ENCODE results near the gene TUBB1. TPM values are rescaled to one million over a fixed set of nuclear protein-coding genes. Genes with fewer than 3 reads are reported as not detected.

TUBB1 gene
- total RNA-seq, 1 experiment from 2014 or later: not detected

DNA sequence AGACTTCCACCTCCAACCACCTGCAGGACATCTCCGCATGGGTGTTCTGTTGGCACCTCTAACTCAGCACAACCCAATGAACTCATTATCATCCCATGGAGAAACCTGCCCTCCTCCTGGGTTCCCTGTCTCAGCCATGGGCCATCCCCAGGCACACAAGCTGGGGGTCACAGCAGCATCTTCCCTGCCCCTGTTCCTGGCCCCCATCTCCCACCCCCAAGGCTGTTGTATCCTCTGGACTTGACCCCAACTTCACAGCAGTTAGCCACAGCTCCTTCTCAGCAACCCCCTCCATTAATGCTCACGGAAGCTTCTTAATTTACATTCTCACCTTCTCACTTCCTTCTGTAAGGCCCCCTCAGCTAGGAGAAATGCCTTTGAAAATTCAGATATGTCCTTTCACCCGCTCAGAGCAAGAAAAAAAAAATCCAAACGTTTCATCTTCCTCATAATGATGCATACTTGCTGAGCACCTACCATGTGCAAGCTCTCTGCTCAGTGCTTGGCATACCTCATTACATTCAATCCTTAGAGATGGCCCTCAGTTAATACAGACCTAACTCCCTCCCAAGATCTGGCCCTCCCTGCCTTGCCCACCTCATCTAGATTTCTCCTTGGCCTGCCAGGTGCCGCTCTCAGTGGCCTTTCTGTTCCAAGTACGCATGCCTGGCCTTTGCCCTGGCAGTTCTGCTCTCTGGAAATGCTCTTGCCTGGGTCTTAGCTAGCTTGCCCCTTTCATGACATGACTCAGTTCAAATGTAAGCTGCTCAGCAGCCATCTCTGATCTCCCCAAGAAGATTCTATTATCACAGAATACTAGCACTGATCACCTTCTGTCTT lies 40.7 kb upstream of the TUBB1 start:
- no peak for DNase-seq (ENCODE audit: unreplicated experiment)
- peaks cover 14% of the 10 kb centered on the region for H3K4me1 Mint-ChIP-seq (ENCODE audit: insufficient read depth, unreplicated experiment)
- intact Hi-C loops (cut with micrococcal nuclease): no loop called here
- TF ChIP-seq, protein P1, sequence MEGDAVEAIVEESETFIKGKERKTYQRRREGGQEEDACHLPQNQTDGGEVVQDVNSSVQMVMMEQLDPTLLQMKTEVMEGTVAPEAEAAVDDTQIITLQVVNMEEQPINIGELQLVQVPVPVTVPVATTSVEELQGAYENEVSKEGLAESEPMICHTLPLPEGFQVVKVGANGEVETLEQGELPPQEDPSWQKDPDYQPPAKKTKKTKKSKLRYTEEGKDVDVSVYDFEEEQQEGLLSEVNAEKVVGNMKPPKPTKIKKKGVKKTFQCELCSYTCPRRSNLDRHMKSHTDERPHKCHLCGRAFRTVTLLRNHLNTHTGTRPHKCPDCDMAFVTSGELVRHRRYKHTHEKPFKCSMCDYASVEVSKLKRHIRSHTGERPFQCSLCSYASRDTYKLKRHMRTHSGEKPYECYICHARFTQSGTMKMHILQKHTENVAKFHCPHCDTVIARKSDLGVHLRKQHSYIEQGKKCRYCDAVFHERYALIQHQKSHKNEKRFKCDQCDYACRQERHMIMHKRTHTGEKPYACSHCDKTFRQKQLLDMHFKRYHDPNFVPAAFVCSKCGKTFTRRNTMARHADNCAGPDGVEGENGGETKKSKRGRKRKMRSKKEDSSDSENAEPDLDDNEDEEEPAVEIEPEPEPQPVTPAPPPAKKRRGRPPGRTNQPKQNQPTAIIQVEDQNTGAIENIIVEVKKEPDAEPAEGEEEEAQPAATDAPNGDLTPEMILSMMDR (IDR thresholded peaks at IDR 0.05; ENCODE audit: unreplicated experiment): no peak
- no peaks in the 10 kb centered on the region for H3K36me3 Mint-ChIP-seq (ENCODE audit: insufficient read depth, unreplicated experiment)
- peaks cover 16% of the 10 kb centered on the region for H3K9me3 Mint-ChIP-seq (ENCODE audit: unreplicated experiment)
- BruUV-seq (replicated peaks): no TSS peak
- no peak overlapping the region for H3K27ac Mint-ChIP-seq (ENCODE audit: low read depth, unreplicated experiment)
- ChIA-PET CTCF (interaction anchor here (0.5 to 1.6 kb wide), 6 partner anchors 14 to 541 kb away, joined by 3 to 4 read pairs (median 3); no protein-coding TSS in a partner anchor), POLR2A (interaction anchor here (0.7 to 1.2 kb wide), 4 partner anchors 12 to 103 kb away, joined by 3 to 4 read pairs (median 4); partner anchors contain the start of genes ATP5F1E and PRELID3B)
- H3K27me3 Mint-ChIP-seq (ENCODE audit: insufficient read depth, unreplicated experiment): no peaks in the 10 kb centered on the region
- no peak overlapping the region for H3K4me3 Mint-ChIP-seq (ENCODE audit: unreplicated experiment)

DNA sequence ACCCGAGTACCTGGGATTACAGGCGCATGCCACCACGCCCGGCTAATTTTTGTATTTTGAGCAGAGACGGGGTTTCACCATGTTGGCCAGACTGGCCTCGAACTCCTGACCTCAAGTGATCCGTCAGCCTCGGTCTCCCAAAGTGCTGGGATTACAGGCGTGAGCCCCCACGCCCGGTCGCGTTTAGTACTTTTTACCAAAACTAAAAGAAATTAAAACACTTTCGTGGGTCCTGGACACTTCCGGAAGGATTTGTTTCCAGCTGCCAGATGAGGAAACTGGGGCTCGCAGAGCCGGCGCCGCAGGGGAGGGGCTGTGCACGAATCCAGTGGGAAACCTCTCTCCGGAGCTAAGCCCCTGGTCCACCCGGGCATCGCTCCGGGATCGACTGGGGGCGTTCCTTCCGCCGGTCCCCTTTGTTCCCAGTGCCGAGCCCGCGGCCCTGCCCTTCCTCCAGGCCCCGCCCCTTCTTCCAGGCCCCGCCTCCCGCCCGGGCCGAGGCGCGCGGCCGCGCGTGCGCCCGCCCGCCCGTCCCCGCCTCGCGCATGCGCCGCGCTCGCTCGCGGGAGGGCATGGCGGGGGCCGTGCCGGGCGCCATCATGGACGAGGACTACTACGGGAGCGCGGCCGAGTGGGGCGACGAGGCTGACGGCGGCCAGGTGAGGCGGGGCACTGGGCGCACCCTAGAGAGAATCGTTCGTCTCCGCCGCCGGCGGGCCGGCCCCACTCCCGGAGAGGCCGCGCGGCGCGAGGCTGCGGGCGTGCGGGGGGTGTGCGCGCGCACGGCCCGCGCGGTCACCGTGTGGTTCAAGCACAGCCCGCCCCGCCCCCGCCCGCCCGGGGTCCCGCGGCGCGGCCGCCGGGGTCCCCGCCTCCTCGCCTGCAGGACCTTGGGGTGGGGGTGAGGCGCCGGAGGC lies 38.3 kb upstream of the TUBB1 start, which contains the start of gene NELFCD:
Gene NELFCD, plus strand, starts transcription at position 546 of the 917 bp plus-strand sequence. Its CDS starts 54 bp downstream, at position 600.
- Mint-ChIP-seq H3K36me3 (ENCODE audit: insufficient read depth, unreplicated experiment) (peaks cover 4% of the 10 kb centered on the region), H3K4me3 (ENCODE audit: unreplicated experiment) (peak within 1 kb of the TSS; percentile 78), H3K27me3 (ENCODE audit: insufficient read depth, unreplicated experiment) (no peaks in the 10 kb centered on the region), H3K27ac (ENCODE audit: low read depth, unreplicated experiment) (peak within 1 kb of the TSS; percentile 54), H3K9me3 (ENCODE audit: unreplicated experiment) (peaks cover 1% of the 10 kb centered on the region), H3K4me1 (ENCODE audit: insufficient read depth, unreplicated experiment) (peaks cover 27% of the 10 kb centered on the region)
- DNase-seq (ENCODE audit: unreplicated experiment): peak; percentile 78
- POLR2A ChIA-PET: interaction anchor here (0.6 to 3.3 kb wide), 14 partner anchors 11 to 330 kb away, joined by 3 to 27 read pairs (median 4); partner anchors contain the start of gene ATP5F1E
- intact Hi-C loops (cut with micrococcal nuclease): loop anchor here (2.0 kb wide), 1 partner anchor 88 kb away; no protein-coding TSS in a partner anchor
- CTCF ChIA-PET: interaction anchor here (0.6 to 1.1 kb wide), 3 partner anchors 12 to 63 kb away, joined by 3 to 4 read pairs (median 3); no protein-coding TSS in a partner anchor
- TF ChIP-seq, protein P1 (IDR thresholded peaks at IDR 0.05; ENCODE audit: unreplicated experiment): no peak
- no TSS peak for BruUV-seq (replicated peaks)

DNA sequence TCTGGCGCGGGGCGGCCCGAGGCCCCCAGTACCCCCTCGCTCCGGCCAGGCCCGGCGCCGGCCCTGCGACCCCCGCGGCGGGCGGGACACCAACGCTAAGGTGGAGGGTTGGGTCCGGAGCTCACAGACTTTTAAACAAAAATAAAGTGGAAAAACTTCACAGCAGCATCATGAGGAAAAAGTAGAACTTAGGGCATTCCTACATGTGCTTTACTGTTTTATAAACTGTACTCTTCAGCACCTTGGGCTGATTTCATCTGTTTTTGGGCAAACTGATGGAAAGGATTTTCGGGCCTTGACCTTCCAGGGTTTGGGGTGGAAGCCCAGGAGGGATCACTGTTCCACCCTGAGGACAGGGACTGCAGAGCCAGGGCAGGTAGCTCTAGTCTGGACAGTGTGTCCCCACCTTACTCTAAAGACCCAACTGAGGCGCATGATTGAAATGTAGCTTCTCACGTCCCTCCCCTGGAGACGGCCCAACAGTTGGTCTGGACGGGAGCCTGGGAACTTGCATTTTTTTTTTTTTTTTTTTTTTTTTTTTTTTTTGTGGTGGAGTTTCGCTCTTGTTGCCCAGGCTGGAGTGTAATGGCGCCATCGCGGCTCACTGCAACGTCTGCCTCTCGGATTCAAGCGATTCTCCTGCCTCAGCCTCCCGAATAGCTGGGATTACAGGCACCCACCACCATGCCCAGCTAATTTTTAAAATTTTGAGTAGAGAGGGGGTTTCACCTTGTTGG lies 37.4 kb upstream of the TUBB1 start:
- H3K4me3 Mint-ChIP-seq (ENCODE audit: unreplicated experiment): peak overlapping the region; percentile 78
- CTCF ChIA-PET: interaction anchor here (0.6 to 1.5 kb wide), 8 partner anchors 8 to 455 kb away, joined by 3 to 5 read pairs (median 3); no protein-coding TSS in a partner anchor
- TF ChIP-seq, protein P1 (IDR thresholded peaks at IDR 0.05; ENCODE audit: unreplicated experiment): no peak
- POLR2A ChIA-PET: interaction anchor here (0.5 to 3.3 kb wide), 13 partner anchors 12 to 240 kb away, joined by 3 to 27 read pairs (median 4); partner anchors contain the start of gene ATP5F1E
- intact Hi-C loops (cut with micrococcal nuclease): loop anchor here (2.0 kb wide), 1 partner anchor 89 kb away; no protein-coding TSS in a partner anchor
- BruUV-seq (replicated peaks): no TSS peak
- peaks cover 9% of the 10 kb centered on the region for H3K36me3 Mint-ChIP-seq (ENCODE audit: insufficient read depth, unreplicated experiment)
- DNase-seq (ENCODE audit: unreplicated experiment): peak; percentile 25
- peaks cover 21% of the 10 kb centered on the region for H3K4me1 Mint-ChIP-seq (ENCODE audit: insufficient read depth, unreplicated experiment)
- no peaks in the 10 kb centered on the region for H3K9me3 Mint-ChIP-seq (ENCODE audit: unreplicated experiment)
- no peaks in the 10 kb centered on the region for H3K27me3 Mint-ChIP-seq (ENCODE audit: insufficient read depth, unreplicated experiment)
- peak overlapping the region; percentile 54 for H3K27ac Mint-ChIP-seq (ENCODE audit: low read depth, unreplicated experiment)
